HFF-Myc (cell line): ENCODE measurements around the gene GPN3.

ENCODE experiments used
- DNase-seq: peaks from one replicate; pipeline ENCODE4 v3.0.0-alpha.2; 2011; ENCODE audit warnings: low read depth; ENCODE audit errors: extremely low read depth
- H3K4me3 ChIP-seq: replicated peaks from 2 replicates; pipeline ENCODE4 v1.5.1; 2011; ENCODE audit warnings: low read depth, mild to moderate bottlenecking, control low read depth, low read length
- TF ChIP-seq, protein P1 (sequence below): IDR thresholded peaks from 2 replicates; pipeline ENCODE4 v1.5.1; 2012; ENCODE audit warnings: mild to moderate bottlenecking, low read depth, low read length, control low read depth; ENCODE audit errors: missing control alignments

GPN3 gene

DNA sequence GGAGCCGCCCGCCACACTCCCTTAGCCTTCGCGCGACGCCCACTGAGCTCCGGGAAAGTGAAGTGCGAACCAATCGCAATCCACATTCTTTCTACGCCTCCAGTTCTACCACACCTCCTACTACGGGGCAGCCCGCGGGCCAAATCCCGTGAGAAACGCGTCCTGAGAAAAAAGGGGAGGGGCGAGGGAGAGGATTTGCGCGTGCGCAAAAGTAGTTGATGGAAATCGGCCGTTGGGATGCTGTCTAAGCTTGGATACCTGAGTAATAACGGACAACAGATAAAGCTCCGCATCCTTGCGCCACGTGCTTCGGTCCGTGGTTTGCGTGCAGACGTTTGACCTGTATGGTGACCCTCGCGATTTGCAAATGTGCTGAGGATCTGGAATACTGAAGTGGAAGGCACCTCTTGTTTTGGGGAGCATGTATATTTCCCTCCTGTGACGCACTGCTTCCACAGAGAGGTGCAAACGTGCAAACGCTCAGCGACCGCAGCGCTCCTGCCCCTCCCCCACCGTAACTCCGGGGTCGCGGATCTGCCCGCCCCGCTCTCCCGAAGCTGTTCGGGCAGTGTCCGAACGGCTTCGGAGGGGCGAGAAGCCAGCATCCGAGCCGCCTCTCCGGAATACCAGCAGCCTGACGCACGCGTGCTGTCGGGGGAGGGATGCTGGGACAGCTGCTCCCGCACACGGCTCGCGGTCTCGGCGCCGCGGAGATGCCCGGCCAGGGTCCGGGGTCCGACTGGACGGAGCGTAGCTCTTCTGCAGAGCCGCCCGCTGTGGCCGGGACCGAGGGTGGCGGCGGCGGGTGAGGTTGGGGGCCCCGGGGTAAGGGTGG, at the start of gene GPN3, which contains the start of gene FAM216A:
GPN3 (minus strand) TSS at position 44 of the 835 bp plus-strand sequence. CDS start 54 bp downstream, outside the sequence.
FAM216A (plus strand) TSS at position 632 of the 835 bp plus-strand sequence; CDS start at position 663, 31 bp downstream.
- TF ChIP-seq, protein P1, sequence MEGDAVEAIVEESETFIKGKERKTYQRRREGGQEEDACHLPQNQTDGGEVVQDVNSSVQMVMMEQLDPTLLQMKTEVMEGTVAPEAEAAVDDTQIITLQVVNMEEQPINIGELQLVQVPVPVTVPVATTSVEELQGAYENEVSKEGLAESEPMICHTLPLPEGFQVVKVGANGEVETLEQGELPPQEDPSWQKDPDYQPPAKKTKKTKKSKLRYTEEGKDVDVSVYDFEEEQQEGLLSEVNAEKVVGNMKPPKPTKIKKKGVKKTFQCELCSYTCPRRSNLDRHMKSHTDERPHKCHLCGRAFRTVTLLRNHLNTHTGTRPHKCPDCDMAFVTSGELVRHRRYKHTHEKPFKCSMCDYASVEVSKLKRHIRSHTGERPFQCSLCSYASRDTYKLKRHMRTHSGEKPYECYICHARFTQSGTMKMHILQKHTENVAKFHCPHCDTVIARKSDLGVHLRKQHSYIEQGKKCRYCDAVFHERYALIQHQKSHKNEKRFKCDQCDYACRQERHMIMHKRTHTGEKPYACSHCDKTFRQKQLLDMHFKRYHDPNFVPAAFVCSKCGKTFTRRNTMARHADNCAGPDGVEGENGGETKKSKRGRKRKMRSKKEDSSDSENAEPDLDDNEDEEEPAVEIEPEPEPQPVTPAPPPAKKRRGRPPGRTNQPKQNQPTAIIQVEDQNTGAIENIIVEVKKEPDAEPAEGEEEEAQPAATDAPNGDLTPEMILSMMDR = no peak
- DNase-seq = peak; percentile 96
- peak within 1 kb of the TSS; percentile 73 for H3K4me3 ChIP-seq

DNA sequence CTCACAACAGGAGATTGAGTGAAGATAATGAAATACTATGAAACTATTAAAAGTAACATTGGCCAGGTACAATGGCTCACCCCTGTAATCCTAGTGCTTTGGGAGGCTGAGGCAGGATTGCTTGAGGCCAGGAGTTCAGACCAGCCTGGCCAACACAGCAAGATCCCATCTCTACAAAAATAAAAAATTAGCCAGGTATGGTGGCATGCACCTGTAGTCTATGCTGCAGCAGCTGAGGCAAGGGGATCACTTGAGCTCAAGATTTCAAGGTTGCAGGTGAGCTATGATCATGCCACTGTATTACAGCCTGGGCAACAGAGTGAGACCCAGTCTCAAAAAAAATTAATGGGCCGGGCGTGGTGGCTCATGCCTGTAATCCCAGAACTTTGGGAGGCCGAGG, 48.9 kb upstream of the GPN3 start:
- H3K4me3 ChIP-seq = no peak overlapping the region
- DNase-seq = no peak
- TF ChIP-seq, protein P1 = no peak

DNA sequence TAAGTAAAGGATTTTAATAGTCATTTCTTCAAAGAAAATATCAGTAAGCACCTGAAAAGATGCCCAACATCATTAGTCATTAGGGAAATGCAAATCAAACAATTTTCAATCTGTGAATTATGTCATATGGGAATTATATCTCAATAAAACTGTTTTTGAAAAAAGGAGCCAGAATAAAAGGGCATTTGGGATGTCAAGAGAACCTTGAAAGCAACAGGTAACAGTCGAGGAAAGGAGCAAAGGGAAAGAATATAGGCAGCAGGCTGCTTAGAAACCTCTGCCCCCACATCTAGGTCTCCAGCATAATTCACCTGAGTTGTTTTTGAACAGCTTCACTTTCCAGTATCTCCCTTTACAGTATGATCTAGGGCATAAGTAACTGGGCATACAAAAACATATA, 46.3 kb upstream of the GPN3 start:
- DNase-seq = no peak
- H3K4me3 ChIP-seq = no peak overlapping the region
- TF ChIP-seq, protein P1 = no peak

DNA sequence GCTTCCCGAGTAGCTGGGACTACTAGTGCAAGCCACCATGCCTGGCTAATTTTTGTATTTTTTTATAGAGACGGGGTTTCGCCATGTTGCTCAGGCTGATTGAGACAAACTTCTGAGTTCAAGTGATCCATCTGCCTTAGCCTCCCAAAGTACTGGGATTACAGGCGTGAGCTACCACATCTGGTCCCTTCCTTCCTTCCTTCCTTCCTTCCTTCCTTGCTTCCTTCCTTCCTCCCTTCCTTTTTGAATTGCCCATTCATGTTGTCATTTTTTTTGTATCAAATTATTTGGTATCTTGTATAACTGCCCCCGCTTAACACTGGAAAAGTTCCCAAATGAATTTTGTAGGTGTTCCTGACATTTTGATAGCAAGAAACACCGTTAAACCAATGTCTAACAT, 45.8 kb upstream of the GPN3 start:
- DNase-seq = no peak
- no peak overlapping the region for H3K4me3 ChIP-seq
- TF ChIP-seq, protein P1 = no peak

DNA sequence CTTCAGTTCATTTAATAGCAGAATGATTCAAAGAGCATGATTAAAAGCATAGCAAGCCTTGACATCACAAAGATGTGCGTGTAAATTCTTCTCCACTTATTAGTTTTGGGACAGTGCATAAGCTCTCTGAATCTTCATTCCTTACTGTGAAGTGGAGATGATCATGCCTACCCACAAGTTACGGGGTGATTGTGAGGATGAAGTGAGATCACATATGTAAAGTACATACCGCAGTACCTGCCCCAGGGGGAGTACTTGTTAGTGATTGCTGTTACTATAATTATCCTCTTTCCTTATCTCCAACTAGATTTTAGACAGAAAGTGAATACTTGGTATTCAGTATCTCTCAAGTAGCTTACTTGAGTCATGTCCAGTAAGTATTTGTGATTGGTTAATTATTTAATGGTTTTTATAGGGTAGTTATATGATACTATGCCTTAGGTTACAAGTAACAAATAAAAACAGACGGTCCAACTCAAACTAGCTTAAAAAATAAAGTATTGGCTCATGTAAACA, 40.1 kb upstream of the GPN3 start:
- TF ChIP-seq, protein P1 = no peak
- no peak overlapping the region for H3K4me3 ChIP-seq
- no peak for DNase-seq

DNA sequence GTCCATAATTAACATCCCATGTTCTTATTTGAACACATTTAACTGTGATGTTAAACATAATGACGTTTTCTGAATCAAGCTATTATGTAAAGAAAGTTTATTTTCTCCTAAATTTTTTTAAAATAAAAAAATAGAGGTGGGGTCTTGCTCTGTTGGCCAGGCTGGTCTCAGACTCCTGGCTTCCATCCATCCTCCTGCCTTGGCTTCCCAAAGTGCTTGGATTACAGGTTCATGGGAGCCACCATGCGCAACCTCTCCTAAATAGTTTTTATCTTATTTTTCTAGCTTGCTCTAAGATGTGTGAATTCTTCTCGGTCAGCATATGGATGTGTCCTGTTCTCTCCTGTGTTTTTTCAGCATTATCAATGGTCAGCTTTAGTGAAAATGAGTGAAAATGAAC, 37.3 kb upstream of the GPN3 start:
- TF ChIP-seq, protein P1 = no peak
- DNase-seq = no peak
- H3K4me3 ChIP-seq = no peak overlapping the region
